GM19099 (cell line): ENCODE measurements around the gene SPINK7.

ENCODE experiments used
- POLR2A ChIP-seq: IDR thresholded peaks from 3 replicates; pipeline ENCODE4 v1.6.1; 2011; ENCODE audit warnings: low read depth; ENCODE audit not compliant: insufficient read length; ENCODE audit errors: extremely low read depth

Gene SPINK7

GRCh38 chr5:148343603-148344487, 31.6 kb downstream of the SPINK7 start:
- no peak for TF ChIP-seq POLR2A

GRCh38 chr5:148347706-148348105, 35.5 kb downstream of the SPINK7 start:
- TF ChIP-seq POLR2A, result no peak

DNA sequence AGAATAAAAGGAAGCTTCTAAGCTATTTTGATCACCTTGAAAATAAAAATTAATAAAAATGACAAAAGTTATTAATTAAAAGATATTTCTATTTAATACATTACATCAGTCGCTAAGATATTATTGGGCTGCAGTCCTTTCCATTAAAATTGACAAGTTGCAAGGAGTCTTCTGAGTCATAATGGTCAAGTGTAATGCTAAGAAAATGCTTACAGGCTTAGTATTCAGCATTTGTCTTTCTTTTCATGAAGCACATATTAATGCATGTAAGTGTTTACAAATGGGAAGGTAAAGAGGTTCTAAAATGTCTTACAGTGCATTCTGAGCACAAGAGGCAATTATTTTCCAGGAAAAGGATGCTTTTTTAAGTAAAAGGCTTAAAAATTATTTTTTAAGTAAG, 40.5 kb downstream of the SPINK7 start:
- no peak for TF ChIP-seq POLR2A

GRCh38 chr5:148353634-148354033, 41.4 kb downstream of the SPINK7 start:
- no peak for TF ChIP-seq POLR2A

- no peak for TF ChIP-seq POLR2A
Observed at GRCh38 chr5:148364343-148364742, 52.1 kb downstream of the SPINK7 start.
